BLaER1 treated with 17β-estradiol and CSF1 and Interleukin-3, amounts not matched to agents 10 nM and 100 nM (cell line): ENCODE results near the gene MRPL51.
"Not testable (repeated sequence)": the region's sequence is repeated elsewhere in the genome, so short reads cannot be mapped to it uniquely, and the experiment has no call there.

ENCODE experiments used
- H3K27ac ChIP-seq, 11 experiments: shearing (Covaris generic); formaldehyde crosslinking; 2 replicates each; pipeline ENCODE4 v1.8.1; 2022
- H3K27me3 ChIP-seq, 11 experiments: shearing (Covaris generic); formaldehyde crosslinking; 2 replicates each; pipeline ENCODE4 v1.8.1; 2022
- H3K36me3 ChIP-seq, 11 experiments: shearing (Covaris generic); formaldehyde crosslinking; 2 replicates each; pipeline ENCODE4 v1.8.1; 2022
- H3K4me1 ChIP-seq, 10 experiments: shearing (Covaris generic); formaldehyde crosslinking; 2 replicates each; pipeline ENCODE4 v1.8.1; 2022
- H3K4me2 ChIP-seq, 11 experiments: shearing (Covaris generic); formaldehyde crosslinking; 2 replicates each; pipeline ENCODE4 v1.8.1; 2022
- H3K4me3 ChIP-seq, 10 experiments: shearing (Covaris generic); formaldehyde crosslinking; 2 replicates each; pipeline ENCODE4 v1.8.1; 2022
- H3K9ac ChIP-seq, 11 experiments: shearing (Covaris generic); formaldehyde crosslinking; 2 replicates each; pipeline ENCODE4 v1.8.1; 2022
- H3K9me3 ChIP-seq, 11 experiments: shearing (Covaris generic); formaldehyde crosslinking; replicated peaks in 1 of 11; 2 replicates each; pipeline ENCODE4 v1.8.1; 2022
- H4K20me1 ChIP-seq, 11 experiments: shearing (Covaris generic); formaldehyde crosslinking; 2 replicates each; pipeline ENCODE4 v1.8.1; 2022
- Cebpa-rat ChIP-seq, 11 experiments: shearing (Covaris generic); IDR thresholded peaks; 2 replicates each; pipeline ENCODE4 v1.8.1; 2022

Gene MRPL51

GRCh38 chr12:6500466-6500865 lies 7.4 kb upstream of the MRPL51 start:
- no peak overlapping the region for H3K9ac ChIP-seq
- no peaks in the 10 kb centered on the region for H3K27me3 ChIP-seq
- peaks cover 0 to 39% (median 0%) of the 10 kb centered on the region in 11 experiments; a peak in 6 of 22 replicates for H4K20me1 ChIP-seq
- H3K4me3 ChIP-seq = no peak overlapping the region
- TF ChIP-seq Cebpa-rat (IDR thresholded peaks at IDR 0.05) = no peak
- no peak overlapping the region for H3K4me2 ChIP-seq
- H3K27ac ChIP-seq = no peak overlapping the region
- H3K36me3 ChIP-seq = peaks cover 52 to 100% (median 96%) of the 10 kb centered on the region in 11 experiments
- H3K4me1 ChIP-seq = peaks cover 18 to 24% (median 20%) of the 10 kb centered on the region in 10 experiments
- no peaks in the 10 kb centered on the region for H3K9me3 ChIP-seq

- not testable (repeated sequence) for H3K27ac ChIP-seq, H3K4me3 ChIP-seq, H3K9me3 ChIP-seq, H3K9ac ChIP-seq, H3K27me3 ChIP-seq
- Histone ChIP-seq H3K4me1 (peaks cover 32 to 39% (median 36%) of the 10 kb centered on the region in 10 experiments), H3K36me3 (peaks cover 42 to 75% (median 68%) of the 10 kb centered on the region in 11 experiments), H3K4me2 (peak overlapping the region in 8 of 11 experiments; percentile 87 to 98 (median 94); a peak in 12 of 22 replicates), H4K20me1 (peaks cover 0 to 27% (median 0%) of the 10 kb centered on the region in 11 experiments; a peak in 5 of 22 replicates)
Measured at GRCh38 chr12:6497291-6497690, 4.2 kb upstream of the MRPL51 start.

- Histone ChIP-seq H3K9ac (peak overlapping the region in 10 of 11 experiments; percentile 52 to 98 (median 91); a peak in 19 of 22 replicates), H3K9me3 (no peaks in the 10 kb centered on the region), H3K27me3 (no peaks in the 10 kb centered on the region), H4K20me1 (peaks cover 0 to 21% (median 0%) of the 10 kb centered on the region in 11 experiments; a peak in 2 of 22 replicates), H3K36me3 (peaks cover 34 to 72% (median 61%) of the 10 kb centered on the region in 11 experiments), H3K4me2 (peak overlapping the region; percentile 86 to 98 (median 94)), H3K4me3 (peak overlapping the region; percentile 66 to 88 (median 74)), H3K4me1 (peaks cover 37 to 45% (median 42%) of the 10 kb centered on the region in 10 experiments), H3K27ac (peak overlapping the region in 9 of 11 experiments; percentile 91 to 99 (median 95); a peak in 17 of 22 replicates)
- peak in 1 of 11 experiments; percentile 33; a peak in 1 of 22 replicates for TF ChIP-seq Cebpa-rat (IDR thresholded peaks at IDR 0.05)
Measured at GRCh38 chr12:6494968-6495367, 1.9 kb upstream of the MRPL51 start.

GRCh38 chr12:6494258-6494743 lies 1.2 kb upstream of the MRPL51 start:
- H4K20me1 ChIP-seq = peaks cover 0 to 15% (median 0%) of the 10 kb centered on the region in 11 experiments; a peak in 2 of 22 replicates
- peak overlapping the region; percentile 86 to 98 (median 94) for H3K4me2 ChIP-seq
- H3K9ac ChIP-seq = peak overlapping the region; percentile 51 to 98 (median 91); a peak in 21 of 22 replicates
- peaks cover 37 to 45% (median 42%) of the 10 kb centered on the region in 10 experiments for H3K4me1 ChIP-seq
- H3K9me3 ChIP-seq = no peaks in the 10 kb centered on the region
- peaks cover 28 to 66% (median 54%) of the 10 kb centered on the region in 11 experiments for H3K36me3 ChIP-seq
- no peak; a peak in 1 of 22 replicates for TF ChIP-seq Cebpa-rat (IDR thresholded peaks at IDR 0.05)
- H3K27me3 ChIP-seq = no peaks in the 10 kb centered on the region
- peak overlapping the region in 9 of 11 experiments; percentile 91 to 99 (median 95); a peak in 18 of 22 replicates for H3K27ac ChIP-seq
- peak overlapping the region; percentile 66 to 88 (median 74) for H3K4me3 ChIP-seq

- Histone ChIP-seq H3K36me3 (peaks cover 21 to 59% (median 48%) of the 10 kb centered on the region in 11 experiments), H3K27ac (peak within 1 kb of the TSS; percentile 77 to 99 (median 95)), H3K27me3 (no peaks in the 10 kb centered on the region), H3K9ac (peak within 1 kb of the TSS; percentile 85 to 98 (median 91)), H3K4me2 (peak within 1 kb of the TSS; percentile 86 to 98 (median 94)), H3K9me3 (no peaks in the 10 kb centered on the region), H3K4me3 (peak within 1 kb of the TSS; percentile 66 to 88 (median 74)), H4K20me1 (peaks cover 0 to 15% (median 0%) of the 10 kb centered on the region in 11 experiments; a peak in 2 of 22 replicates), H3K4me1 (peaks cover 37 to 45% (median 42%) of the 10 kb centered on the region in 10 experiments)
- 0 out of 22 replicates have a peak, but pooled peaks of 1 of the 11 experiments have one; percentile 43 for TF ChIP-seq Cebpa-rat (IDR thresholded peaks at IDR 0.05)
Measured at GRCh38 chr12:6493497-6494257, 615 bp upstream of the MRPL51 start, which contains the start of gene NCAPD2. Gene NCAPD2 (plus strand): TSS chr12:6494102. CDS start chr12:6495099, 997 bp downstream.

- H3K27me3 ChIP-seq, H3K4me3 ChIP-seq, H3K9ac ChIP-seq, H3K27ac ChIP-seq, H3K9me3 ChIP-seq, H3K4me2 ChIP-seq, H4K20me1 ChIP-seq: not testable (repeated sequence)
- Histone ChIP-seq H3K36me3 (peaks cover 0 to 29% (median 20%) of the 10 kb centered on the region in 11 experiments; a peak in 19 of 22 replicates), H3K4me1 (peaks cover 19 to 27% (median 24%) of the 10 kb centered on the region in 10 experiments)
Measured at GRCh38 chr12:6490673-6491072, 2.4 kb downstream of the MRPL51 start.

- no peaks in the 10 kb centered on the region for H4K20me1 ChIP-seq
- H3K4me3 ChIP-seq = no peak overlapping the region
- no peak for TF ChIP-seq Cebpa-rat (IDR thresholded peaks at IDR 0.05)
- no peaks in the 10 kb centered on the region for H3K9me3 ChIP-seq
- no peak overlapping the region for H3K4me2 ChIP-seq
- H3K36me3 ChIP-seq = peaks cover 0 to 22% (median 17%) of the 10 kb centered on the region in 11 experiments; a peak in 18 of 22 replicates
- no peaks in the 10 kb centered on the region for H3K27me3 ChIP-seq
- no peak overlapping the region for H3K9ac ChIP-seq
- H3K4me1 ChIP-seq = peaks cover 8 to 14% (median 12%) of the 10 kb centered on the region in 10 experiments; a peak in 19 of 20 replicates
- no peak overlapping the region for H3K27ac ChIP-seq
Measured at GRCh38 chr12:6489449-6489848, 3.6 kb downstream of the MRPL51 start.

GRCh38 chr12:6488240-6488639 lies 4.8 kb downstream of the MRPL51 start:
- no peak overlapping the region for H3K4me3 ChIP-seq
- TF ChIP-seq Cebpa-rat (IDR thresholded peaks at IDR 0.05) = no peak
- peaks cover 0 to 22% (median 17%) of the 10 kb centered on the region in 11 experiments; a peak in 18 of 22 replicates for H3K36me3 ChIP-seq

GRCh38 chr12:6478416-6478815 lies 14.6 kb downstream of the MRPL51 start:
- H3K4me1 ChIP-seq = peaks cover 0 to 7% (median 0%) of the 10 kb centered on the region in 10 experiments; a peak in 3 of 20 replicates
- no peak overlapping the region for H3K4me3 ChIP-seq
- no peaks in the 10 kb centered on the region for H3K27me3 ChIP-seq
- H3K9me3 ChIP-seq = peaks cover 0 to 39% (median 27%) of the 10 kb centered on the region in 11 experiments; a peak in 18 of 22 replicates
- no peak overlapping the region for H3K9ac ChIP-seq
- H3K27ac ChIP-seq = no peak overlapping the region
- H4K20me1 ChIP-seq = no peaks in the 10 kb centered on the region
- H3K36me3 ChIP-seq = no peaks in the 10 kb centered on the region
- no peak for TF ChIP-seq Cebpa-rat (IDR thresholded peaks at IDR 0.05)
- H3K4me2 ChIP-seq = no peak overlapping the region

More at GRCh38 chr12:6488240-6488639, 4.8 kb downstream of the MRPL51 start:
- Histone ChIP-seq H3K27ac (no peak overlapping the region), H3K27me3 (no peaks in the 10 kb centered on the region), H3K4me2 (no peak overlapping the region), H4K20me1 (no peaks in the 10 kb centered on the region), H3K9ac (no peak overlapping the region), H3K9me3 (no peaks in the 10 kb centered on the region), H3K4me1 (peaks cover 8 to 13% (median 11%) of the 10 kb centered on the region in 10 experiments; a peak in 19 of 20 replicates)

GRCh38 chr12:6477601-6478377 lies 15.3 kb downstream of the MRPL51 start:
- peaks cover 0 to 39% (median 27%) of the 10 kb centered on the region in 11 experiments; a peak in 18 of 22 replicates for H3K9me3 ChIP-seq
- H3K27ac ChIP-seq, H3K36me3 ChIP-seq, H3K9ac ChIP-seq, H3K27me3 ChIP-seq, H3K4me3 ChIP-seq, H3K4me2 ChIP-seq, H3K4me1 ChIP-seq, H4K20me1 ChIP-seq: not testable (repeated sequence)
